DMS 273 treated with DMSO at 0.1 percent for 48 hours (cell line): ENCODE measurements around the gene STK17A.
A peak's percentile ranks its signal among the peaks of the same experiment; 100 is the strongest.

ENCODE experiments used
- DNase-seq: peaks from one replicate; lab custom pipeline; 2025; lab: John Stamatoyannopoulos, UW

STK17A gene

DNA sequence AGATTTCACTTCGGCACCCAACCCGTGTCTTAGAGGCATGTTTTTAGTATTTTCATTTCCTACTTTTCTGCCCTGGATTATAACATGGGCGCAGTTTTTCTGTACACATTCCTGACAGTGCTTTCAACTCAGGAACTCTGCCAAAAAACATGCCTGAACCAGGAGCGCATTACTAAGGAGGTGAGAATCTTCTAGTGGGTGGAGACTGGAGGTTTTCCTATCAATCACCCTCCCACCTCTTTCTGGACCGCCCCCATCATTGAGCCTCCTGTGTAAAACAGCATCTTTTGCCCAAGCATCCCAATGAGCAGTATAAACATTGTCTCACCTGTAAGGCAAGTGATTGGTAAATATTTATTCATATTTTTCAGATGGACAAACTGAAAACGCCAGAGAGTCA lies 53.2 kb downstream of the STK17A start:
- DNase-seq = no peak

DNA sequence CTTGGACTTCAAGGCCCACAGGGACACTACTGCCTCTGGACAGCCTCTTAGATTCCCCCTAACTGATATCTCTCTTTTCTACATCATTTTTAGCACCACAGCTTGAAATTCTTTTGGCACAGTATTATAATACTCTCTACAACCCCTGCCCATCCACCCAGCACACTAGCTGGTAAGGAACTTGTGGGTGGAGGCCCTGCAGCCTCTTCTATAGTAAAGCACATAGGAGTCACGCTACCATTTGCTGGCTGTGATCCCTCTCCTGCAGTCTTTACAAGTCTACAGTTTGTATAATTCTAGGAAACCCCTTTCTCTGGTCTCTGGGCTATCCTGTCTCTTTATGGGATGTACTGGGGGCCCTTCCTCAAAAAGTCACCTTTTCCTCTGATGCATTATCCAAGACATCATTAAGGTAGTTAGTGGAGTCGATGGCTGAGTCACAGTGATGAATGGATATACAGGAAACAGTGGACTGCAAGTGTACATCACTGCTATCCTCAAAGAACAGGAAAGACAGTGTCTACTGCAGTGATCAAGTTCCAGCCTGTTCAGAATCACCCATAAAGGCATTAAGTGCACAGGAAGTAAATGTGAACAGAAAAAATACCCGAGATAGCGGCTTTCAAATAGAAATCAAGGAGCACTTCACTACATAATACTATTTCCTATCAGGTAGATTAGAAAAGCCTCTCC lies 54.4 kb downstream of the STK17A start:
- no peak for DNase-seq

DNA sequence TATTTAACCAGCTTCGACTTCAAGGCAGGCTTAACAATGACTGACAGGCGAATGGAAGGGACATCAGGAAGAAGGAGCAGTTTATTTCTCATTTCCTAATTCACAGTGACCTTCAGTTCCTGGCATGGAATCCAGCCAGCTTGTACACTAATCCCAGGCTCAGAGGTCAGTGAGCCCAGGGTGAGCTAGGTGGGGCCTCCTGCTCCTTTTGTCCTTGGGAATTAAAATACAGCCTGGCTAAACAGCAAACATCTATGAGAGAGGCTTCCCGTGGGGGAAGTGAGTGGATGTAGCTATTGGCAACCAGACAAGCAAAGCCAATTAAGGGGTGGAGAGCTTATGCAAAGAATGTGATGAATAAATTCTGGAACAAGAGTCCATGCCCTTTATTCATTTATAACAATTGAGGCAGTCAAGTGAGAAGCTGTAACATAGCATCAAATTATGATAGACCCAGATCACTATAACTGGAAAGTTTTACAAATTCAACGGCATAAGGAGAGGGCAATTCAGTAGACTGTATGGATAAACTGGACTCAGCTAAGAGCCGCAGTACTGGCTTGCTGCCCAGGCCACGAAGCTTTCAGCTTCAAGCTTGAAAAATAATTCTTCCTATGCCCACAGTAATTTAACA lies 57.1 kb downstream of the STK17A start:
- peak; percentile 31 for DNase-seq

DNA sequence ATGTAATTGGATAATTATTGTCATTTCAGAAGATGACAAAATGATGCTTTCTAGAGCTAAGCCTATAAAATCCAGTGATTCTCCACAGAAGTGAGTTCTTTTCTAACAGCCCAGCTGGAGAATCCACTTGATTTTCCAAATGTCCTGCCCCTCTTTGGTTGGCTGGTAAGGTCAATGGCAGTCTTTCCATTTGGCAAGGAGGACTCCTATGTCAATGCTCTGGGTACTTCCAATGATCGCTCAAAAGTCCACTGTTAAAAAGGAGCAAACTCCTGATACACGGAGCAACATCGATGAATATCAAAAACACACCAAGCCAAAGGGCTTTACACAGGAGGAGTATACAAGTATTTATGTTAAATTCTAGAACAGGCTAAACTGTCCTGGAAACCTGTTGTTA lies 57.8 kb downstream of the STK17A start:
- no peak for DNase-seq

DNA sequence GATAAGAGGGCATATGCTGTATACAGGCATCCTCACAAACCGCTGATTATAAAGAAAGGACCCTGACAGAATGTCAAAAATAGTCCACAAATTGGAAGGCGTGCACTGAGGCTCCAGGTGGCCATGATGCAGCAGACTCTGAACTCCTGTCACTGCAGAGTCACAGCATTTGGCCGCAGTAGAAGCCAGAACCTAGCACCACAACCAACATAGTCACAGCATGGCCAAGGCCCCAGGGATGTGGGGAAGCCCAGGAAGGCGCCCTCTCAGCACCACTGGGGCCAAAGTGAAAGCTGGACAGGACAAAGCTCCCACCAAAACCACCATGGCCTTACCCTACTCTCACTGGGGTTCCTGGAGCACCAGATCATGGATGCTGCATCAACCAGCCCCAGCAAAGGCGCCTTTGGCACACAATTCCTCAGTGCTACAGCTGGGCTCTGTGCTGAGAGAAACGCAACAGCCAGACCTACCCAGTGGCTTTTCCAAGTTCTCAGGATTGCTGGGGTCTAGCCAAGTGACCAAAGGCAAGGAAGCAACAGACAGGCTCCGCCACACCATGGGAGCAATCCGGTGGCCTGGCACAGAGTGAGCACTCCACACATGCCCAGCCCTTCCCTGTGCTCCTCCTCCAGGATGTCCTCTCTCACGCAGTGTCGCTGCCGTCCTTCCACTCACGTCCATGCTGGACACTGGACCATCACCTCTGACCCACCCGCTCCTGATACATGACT lies 60.2 kb downstream of the STK17A start:
- no peak for DNase-seq

DNA sequence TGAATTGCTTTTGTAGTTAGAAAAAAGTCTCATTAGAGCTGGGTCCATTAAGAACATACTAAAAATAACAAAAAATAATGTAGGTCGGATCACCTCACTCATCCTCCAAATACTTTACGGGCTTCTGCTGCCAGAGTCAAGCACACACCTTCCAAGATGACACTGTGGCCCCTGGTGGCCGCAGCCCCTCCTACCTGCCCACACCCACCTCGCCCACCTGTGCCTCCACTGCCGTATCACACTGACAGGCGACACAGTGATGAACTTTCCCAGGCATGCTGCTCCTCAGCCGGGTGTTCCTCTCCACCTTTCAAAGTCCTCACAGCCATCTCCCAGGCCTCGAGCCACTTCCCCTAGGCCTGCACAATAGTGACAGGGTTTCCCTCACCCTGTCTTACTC lies 60.9 kb downstream of the STK17A start:
- DNase-seq = no peak

DNA sequence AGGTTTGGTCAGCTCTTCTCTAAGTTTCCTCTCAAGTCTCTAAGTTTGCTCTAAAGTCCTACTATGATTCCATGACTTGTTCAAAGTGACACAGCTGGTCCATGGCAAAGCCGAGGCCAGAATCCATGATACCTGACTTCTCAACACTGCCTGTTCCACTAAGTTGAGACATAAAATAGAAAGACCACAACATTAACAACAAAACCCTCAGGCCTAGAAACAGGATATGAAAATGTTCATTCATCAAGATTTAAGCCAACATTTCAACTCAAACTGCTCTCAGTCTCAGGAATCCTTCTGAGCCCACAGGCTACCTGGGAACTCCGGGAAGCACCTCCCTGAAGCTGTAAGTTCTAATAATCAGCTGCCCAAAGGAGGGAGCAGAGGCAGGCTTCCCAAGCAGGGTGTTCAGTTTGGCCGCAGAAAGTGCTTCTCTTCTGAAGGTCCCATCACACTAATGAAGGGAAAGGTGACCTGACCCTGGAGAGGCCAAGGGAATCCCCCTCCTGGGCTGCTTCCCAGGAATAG lies 62.9 kb downstream of the STK17A start:
- DNase-seq = no peak

DNA sequence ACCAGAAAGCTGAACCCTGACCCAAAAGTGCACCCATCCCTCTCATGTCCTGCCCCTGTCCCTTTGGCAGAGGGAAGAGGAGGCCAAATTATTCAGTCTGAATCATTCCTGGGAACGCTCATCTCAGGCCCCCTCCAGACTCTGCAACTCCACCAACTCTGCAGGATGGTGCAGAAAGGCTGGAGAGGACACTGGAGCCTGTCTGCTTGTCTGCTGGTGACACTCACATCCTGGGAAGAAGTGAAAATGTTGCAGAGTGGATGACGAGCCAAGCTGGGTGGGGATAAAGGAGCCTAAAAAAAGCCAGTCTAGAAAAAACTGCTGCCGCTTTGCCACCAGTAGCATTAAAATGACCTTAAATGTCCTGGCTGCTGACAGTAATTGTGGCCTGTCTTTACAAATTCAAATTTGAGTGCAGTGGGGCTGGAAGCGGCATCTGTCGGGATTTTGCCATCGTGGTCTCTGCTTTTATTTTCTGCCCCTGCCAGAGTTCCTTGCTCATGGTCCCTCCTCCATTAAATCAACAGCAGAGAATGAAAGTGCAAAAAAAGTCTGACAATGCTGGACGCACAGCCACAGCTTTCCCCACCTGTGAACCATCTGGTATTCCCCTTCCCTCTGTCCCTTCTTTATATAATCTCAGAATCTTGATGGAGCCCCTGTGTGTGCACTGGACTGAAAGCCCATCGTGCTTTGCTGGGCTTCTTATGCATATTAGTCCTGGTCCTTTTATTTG lies 63.9 kb downstream of the STK17A start:
- DNase-seq = peak; percentile 17

DNA sequence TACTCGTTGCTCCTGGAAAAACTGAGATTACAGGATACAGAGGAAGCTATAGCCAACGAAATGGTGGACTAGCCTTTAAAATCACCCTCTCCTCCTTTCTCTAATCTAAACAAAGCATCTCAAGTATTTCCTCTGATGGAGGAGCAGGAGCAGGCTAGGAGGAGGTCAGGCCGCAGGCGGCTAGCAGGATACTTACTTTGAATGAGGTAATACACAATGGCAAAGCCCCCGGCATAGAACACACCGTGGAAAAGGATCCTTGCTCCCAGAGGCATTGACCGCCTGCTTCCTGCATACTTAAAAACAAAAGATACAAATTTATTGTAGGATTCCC lies 64.4 kb downstream of the STK17A start:
- DNase-seq = no peak

DNA sequence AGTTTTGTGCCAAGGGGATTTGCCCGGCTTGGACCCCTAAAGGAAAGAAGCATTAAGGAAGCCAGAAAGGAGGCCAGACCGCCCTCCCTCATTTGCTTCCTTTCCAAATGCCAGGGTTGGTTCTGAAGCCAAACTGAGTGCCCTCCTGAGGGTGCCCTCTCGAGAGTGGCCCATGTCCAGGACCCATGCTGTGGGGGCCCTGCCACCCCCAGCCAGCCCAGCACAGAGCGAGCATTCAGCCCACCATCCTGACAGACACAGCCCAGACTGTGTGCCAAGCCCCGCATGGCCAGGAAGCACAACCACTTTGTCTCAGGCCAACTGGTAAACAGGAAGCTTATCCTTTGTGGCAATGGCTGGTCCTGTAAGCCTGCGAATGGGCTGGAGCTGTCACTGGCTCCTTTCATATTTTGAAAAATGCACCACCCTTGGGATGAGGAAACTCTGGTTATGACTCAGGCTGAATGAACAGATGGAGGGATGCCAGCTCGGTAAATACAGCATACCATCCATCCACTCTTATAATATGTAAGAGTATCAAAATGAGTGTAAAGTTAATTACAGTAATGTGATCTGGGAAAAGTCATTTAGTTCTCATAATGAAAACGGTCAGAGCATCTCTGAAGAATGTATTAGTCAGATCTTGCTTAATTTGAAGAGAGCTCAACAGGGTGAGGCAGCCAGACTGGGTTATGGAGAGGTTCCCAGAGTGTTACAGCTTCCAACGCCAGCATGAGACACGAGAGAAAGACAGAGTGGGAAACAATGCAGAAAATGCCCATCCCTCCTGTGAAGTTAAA lies 65.0 kb downstream of the STK17A start:
- DNase-seq = peak; percentile 56

DNA sequence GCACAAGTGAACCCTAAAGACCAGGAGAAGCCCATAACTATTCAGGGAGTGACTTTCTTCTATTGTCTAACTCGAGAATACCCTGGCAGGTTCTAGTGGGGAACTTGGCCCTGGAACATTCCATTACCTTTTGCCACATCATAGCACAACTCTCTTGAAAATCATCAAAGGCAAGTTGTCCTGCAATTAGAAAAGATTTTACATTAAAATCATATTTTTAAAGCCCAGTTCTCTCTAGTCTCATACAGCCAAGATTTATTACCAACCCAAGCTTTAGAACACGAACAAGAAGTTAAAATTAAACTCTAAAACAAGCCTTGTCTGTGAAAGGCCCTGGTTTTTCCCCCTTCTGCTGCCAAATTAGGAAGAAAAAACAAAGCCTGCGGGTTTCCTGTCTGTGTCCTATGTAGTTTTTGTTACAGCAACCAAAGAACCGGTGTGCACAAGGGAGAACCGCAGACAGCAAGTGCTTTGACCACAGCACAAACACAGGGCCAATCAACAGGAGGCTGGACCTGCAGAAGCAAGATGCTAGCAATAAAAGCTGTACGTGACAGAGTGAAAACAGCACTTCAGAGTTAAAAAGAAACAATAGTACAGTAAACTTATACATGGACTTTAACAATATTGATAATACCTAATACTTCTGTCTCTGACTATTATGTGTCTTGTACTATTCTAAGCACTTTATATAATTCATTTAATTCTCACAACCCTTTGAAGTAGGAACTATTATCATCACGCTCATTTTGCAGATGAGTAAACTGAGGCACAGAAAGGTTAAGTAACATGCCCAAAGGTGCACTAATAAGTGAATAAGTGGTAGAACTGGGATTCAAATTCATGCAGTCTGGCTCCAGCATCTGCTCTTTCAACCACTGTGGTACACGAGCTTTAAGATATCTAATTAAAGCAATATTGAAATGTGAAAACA lies 65.8 kb downstream of the STK17A start:
- no peak for DNase-seq

DNA sequence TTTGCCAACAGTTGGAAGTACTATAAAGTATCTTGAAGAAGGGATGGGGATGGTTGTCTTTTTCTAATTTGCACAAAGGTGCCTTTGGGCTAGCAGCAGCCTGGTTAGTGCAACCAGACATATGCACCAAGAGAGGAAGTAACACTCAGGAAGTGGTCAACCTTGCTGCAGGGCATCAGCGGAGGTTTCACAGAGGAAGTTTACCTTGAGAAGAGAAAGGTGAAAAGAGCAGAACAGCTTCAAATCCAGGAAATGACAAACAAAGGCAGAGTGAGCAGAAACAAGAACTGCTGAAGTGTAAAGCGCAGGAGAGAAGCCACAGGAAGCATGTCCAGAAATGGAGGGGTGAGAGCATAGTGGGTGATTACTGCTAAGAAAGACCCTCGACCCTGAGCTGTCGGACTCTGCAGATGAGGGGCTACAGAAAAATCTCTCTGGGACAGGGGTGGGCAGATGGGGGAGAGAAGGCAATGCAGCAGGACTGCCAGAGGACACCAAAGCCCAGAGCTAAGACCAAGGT lies 66.9 kb downstream of the STK17A start:
- no peak for DNase-seq

DNA sequence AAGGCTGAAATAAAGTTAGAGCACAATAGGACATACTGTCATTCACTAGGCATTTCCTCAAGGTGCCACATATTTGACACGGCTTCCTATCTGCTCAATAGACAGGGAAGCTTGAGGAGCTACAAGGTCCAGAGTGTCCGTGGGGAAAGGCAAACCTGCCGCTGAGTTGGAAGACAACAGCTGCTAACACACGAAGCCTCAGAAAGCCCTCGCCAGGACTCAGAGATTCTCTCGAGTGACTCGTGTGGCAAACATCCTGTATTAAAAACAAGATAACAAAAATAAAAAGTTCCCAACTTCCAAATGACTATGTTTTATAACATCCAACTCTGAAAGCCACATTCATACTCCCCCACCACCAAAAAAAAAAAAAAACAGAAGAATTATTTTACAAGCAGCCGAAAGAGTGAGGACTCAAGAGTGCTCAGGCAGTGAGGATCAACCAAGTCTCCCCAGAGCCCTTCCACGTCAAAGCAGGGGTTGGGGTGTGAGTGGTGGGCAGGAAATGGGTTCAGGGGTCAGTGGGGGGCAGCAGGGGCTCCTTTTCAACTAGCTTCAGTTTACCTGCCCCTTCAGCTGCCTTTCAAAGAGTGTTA lies 67.6 kb downstream of the STK17A start:
- DNase-seq = no peak

DNA sequence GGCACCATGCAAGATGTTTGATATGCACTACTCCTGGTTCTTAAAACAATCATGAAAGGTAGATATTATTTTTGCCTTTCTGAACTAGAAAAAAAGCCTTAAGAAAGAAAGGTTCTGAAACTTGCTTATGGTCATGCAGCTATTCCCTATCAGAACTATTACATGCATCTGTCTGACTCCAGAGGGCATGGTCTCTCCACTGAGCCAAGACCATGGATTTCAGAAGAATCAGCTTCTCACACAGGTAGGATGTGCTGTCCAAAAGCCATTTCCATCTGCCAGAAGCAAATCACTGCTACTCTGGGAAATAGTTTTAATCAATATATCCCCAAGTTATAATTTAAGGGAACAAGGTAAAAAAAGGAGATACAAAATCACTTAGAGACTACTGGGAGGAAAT lies 69.5 kb downstream of the STK17A start:
- DNase-seq = no peak

DNA sequence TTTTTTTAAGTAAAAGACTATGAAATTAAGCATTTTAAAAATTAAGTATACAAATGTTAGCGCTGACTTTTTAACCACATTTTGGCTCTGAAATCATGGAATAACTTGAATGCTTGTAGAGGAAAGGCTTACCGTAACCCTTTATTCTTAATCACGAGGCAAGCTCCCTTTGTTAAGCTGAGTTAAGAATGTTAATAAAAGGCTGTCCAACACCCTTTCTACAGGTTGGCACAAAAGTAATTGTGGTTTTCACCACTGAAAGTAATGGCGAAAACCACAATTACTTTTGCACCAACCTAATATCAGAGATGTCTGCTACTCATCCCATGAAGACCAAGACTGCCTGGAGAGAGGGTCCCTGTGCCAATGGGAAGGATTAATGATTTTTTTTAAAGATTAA lies 70.6 kb downstream of the STK17A start:
- no peak for DNase-seq

DNA sequence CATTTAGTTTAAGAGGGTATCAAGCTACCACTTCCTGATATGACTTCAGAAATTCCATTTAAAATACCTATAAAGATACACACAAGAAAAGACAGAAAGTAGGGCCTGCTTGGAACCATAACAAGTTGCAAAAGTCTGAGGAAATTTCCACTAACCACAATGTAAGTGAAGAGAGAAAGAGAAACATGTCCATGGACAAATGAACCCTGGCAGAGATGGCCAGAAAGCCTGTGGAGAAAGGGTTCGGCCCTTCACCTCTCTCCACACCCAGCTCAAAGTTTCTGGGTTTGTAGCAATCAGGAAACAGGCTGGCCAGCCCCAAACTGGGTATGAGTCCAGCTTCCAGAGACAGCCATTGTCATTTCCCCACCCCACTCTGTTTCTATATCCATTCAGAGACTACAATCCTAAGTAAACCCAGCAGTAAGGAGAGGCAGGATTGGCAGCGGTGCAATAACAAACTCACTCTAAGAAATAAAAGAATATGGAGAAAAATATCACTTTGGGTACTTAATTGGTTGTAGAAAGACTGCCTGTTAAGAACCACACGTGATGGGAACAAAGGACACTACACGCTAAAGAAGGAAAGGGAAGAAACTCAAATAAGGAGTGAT lies 71.1 kb downstream of the STK17A start:
- DNase-seq = no peak

DNA sequence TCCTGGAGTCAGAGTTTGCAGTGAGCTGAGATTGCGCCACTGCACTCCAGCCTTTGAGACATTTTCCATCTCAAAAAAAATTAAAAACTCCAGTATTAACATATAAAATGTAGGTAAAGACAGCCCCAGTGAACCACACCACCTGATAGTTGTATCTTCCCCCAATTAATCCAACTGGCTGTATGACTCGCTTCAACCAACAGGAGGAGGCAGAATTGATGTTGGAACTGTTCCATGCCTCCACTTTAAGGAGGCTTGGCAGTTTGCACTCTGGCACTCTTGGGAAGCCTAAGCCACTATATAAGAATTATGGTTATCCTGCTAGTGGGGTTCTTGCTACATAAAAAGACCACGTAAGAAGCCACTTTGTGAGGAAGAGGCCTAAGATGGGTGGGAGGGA lies 72.7 kb downstream of the STK17A start:
- DNase-seq = no peak

DNA sequence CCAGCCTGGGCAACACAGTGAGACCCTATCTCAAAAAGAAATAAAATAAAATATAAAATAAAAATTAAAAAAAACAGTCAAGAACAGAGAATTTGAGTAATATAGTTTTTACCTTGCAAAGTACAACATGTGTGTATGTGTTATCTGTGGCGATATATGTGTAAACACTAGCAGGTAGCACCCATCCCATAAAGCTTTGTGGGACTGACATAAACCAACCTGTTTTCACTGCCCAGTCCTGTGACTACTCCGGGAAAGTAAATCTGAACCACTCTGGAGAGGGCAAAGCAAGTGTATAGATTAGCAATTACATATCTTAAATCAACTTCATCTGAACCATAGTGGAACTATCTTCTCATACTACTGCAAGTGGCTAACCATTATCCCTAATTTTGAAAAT lies 74.1 kb downstream of the STK17A start:
- no peak for DNase-seq

DNA sequence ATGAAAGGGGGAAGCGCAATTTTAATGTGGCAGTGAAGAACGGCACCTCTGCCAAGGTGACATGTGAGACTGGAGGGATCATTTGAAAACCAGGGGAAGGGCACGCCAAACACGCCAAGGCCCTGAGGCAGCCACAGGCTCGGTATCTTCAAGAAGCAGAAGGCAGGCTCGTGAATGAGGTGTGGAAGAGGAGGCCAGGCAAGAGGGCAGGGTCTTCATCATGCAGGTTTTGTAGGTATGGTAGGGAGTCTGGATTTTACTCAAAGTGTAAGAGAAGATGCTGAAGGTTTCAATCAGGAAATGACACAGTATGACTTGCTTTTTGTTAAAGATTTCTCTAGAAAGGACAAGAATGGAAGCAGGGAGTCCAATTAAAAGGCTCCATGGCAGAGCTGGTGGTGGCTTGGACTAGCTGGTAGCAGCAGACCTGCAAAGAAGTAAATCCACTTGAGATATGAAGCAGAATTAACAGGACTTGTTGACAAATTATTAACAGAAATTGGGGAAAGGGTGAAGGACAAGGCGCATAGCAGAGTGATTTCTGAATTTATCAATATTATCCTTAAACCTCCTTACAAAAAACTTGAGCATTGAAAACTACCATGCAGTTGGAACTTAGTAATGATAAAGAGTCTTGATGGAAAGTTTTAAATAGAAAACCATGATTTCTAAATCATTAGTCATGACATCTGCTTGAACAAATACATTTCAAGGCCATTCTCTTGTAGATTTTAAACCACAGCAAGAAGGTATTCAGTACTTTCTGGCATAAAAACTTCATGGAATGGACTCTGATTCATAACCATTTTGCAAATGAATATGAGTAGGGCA lies 76.0 kb downstream of the STK17A start:
- no peak for DNase-seq
